ENCODE measurements around the gene EML4.
A peak's percentile ranks its signal among the peaks of the same experiment; 100 is the strongest.

The EML4 gene

DNA sequence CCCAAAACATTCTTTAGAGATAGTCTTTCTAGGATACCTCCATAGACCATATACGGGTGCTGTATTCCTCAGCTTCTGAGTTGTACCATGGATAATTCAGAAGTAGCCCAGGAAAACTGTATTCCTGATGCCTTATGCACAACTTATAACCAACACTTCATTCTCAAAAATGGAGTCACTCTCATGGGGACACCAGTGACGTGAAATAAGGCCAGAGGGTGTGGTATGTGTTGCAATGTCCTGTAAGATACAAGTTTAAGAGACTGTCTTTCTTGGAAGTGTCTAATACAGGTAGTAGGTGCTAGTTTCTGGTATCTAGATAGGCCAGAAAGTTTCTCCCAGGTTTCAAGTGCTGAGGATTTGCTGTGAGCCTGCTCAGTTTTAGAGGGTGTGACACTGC is 155.8 kb downstream of the EML4 start:
- H3K27me3 ChIP-seq (ENCODE audit: insufficient read depth, low read depth, severe bottlenecking), result no peaks in the 10 kb centered on the region
- H3K4me3 ChIP-seq (ENCODE audit: low read depth, low read length), result no peak overlapping the region
- no peak for DNase-seq
- no peaks in the 10 kb centered on the region for H3K9me3 ChIP-seq (ENCODE audit: severe bottlenecking)
- peaks cover 31% of the 10 kb centered on the region for H3K36me3 ChIP-seq
- H3K27ac ChIP-seq, result no peak overlapping the region
- TF ChIP-seq CTCF (IDR thresholded peaks at IDR 0.05; ENCODE audit: low read depth, low read length), result no peak

DNA sequence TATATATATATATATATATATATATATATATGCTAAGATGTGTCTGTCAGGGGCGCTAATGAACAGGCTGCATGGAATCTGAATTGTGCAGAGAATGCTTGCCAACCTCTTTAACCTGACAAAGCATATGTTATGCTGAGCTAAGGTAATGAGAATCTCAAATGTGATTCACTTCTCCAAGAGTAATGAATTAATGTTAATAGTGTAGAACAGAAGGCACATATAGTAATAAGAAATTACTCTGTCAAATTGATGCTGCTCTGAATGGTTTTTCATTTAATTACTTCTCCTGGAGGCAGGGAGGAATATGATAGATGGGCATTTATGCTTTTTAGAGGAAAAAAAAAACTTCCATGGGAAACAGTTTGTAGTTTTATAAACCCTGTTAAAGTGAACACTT is 156.5 kb downstream of the EML4 start:
- no peak for DNase-seq
- Histone ChIP-seq H3K9me3 (ENCODE audit: severe bottlenecking) (no peaks in the 10 kb centered on the region), H3K4me3 (ENCODE audit: low read depth, low read length) (no peak overlapping the region), H3K27me3 (ENCODE audit: insufficient read depth, low read depth, severe bottlenecking) (no peaks in the 10 kb centered on the region), H3K27ac (no peak overlapping the region), H3K36me3 (peaks cover 36% of the 10 kb centered on the region)
- no peak for TF ChIP-seq CTCF (IDR thresholded peaks at IDR 0.05; ENCODE audit: low read depth, low read length)

- TF ChIP-seq CTCF (IDR thresholded peaks at IDR 0.05; ENCODE audit: low read depth, low read length), result no peak
- no peak overlapping the region for H3K27ac ChIP-seq
- no peaks in the 10 kb centered on the region for H3K27me3 ChIP-seq (ENCODE audit: insufficient read depth, low read depth, severe bottlenecking)
- peaks cover 42% of the 10 kb centered on the region for H3K36me3 ChIP-seq
- H3K4me3 ChIP-seq (ENCODE audit: low read depth, low read length), result no peak overlapping the region
- H3K9me3 ChIP-seq (ENCODE audit: severe bottlenecking), result no peaks in the 10 kb centered on the region
- DNase-seq, result no peak
These were observed 158.0 kb downstream of the EML4 start for GRCh38 chr2:42327125-42327524.

DNA sequence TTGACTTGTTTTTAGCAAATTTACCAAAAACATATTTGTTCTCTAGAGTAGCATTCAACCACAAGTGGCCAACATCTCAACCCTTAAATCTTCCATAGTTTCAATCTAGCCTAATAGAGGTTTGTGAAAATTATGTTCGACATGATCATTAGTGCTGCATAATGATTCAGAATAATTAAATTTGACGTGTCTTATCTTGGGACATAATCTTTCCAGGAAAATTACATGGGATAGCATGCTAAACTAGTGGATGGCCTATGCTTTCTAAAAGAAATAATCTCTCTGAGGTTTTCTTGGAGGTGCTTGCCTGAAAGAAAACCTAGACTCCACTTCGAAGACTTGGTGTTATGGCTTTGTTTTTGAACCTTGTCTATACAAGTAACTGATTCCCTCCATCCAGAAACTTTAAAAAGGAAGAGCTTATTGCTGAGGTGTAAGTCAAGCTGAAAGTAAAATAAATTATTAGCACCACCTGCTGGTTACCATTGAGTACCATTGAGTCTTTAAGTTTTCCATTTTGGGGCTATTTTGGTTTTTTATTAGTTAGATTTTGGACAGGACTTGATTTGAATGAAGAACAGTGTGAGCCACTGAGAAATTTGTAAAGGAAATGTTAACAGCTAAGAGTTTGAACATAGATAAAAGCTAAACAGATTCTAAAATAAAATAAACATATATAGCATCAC is 159.1 kb downstream of the EML4 start:
- H3K27ac ChIP-seq, result no peak overlapping the region
- H3K36me3 ChIP-seq, result peaks cover 52% of the 10 kb centered on the region
- no peak overlapping the region for H3K4me3 ChIP-seq (ENCODE audit: low read depth, low read length)
- DNase-seq, result no peak
- no peaks in the 10 kb centered on the region for H3K27me3 ChIP-seq (ENCODE audit: insufficient read depth, low read depth, severe bottlenecking)
- peak; percentile 18; the same call in 1 of the 2 replicates for TF ChIP-seq CTCF (IDR thresholded peaks at IDR 0.05; ENCODE audit: low read depth, low read length)
- H3K9me3 ChIP-seq (ENCODE audit: severe bottlenecking), result no peaks in the 10 kb centered on the region

- Histone ChIP-seq H3K4me3 (ENCODE audit: low read depth, low read length) (no peak overlapping the region), H3K36me3 (peaks cover 52% of the 10 kb centered on the region), H3K27ac (no peak overlapping the region), H3K9me3 (ENCODE audit: severe bottlenecking) (no peaks in the 10 kb centered on the region), H3K27me3 (ENCODE audit: insufficient read depth, low read depth, severe bottlenecking) (no peaks in the 10 kb centered on the region)
- DNase-seq, result no peak
- TF ChIP-seq CTCF (IDR thresholded peaks at IDR 0.05; ENCODE audit: low read depth, low read length), result no peak
These were observed 159.8 kb downstream of the EML4 start for GRCh38 chr2:42328923-42329322.

- no peak for TF ChIP-seq CTCF (IDR thresholded peaks at IDR 0.05; ENCODE audit: low read depth, low read length)
- H3K4me3 ChIP-seq (ENCODE audit: low read depth, low read length), result no peak overlapping the region
- no peaks in the 10 kb centered on the region for H3K9me3 ChIP-seq (ENCODE audit: severe bottlenecking)
- DNase-seq, result no peak
- no peaks in the 10 kb centered on the region for H3K27me3 ChIP-seq (ENCODE audit: insufficient read depth, low read depth, severe bottlenecking)
- peaks cover 56% of the 10 kb centered on the region for H3K36me3 ChIP-seq
- H3K27ac ChIP-seq, result no peak overlapping the region
These were observed 160.6 kb downstream of the EML4 start for GRCh38 chr2:42329736-42330135.
